H1 (cell line): ENCODE measurements around the gene AURKB. TPM values are rescaled to one million over a fixed set of nuclear protein-coding genes. Genes with fewer than 3 reads are reported as not detected.

Experiments used
- CTCF ChIA-PET: fragments of 300-600 bp; sonication (Branson Sonifier 250); formaldehyde crosslinking; loops from one replicate; lab custom pipeline; 2021; ENCODE audit not compliant: partially characterized antibody; lab: Charles Lee
- POLR2A ChIA-PET: fragments of 300-600 bp; sonication (Branson Sonifier 250); formaldehyde crosslinking; loops from one replicate; lab custom pipeline; 2021; ENCODE audit warnings: inconsistent platforms; ENCODE audit not compliant: partially characterized antibody; lab: Charles Lee
- DNase-seq, 2 experiments: peaks; one replicate each; pipeline versions ENCODE4 v3.0.0 to v3.0.0-alpha.2; 2010 to 2022; ENCODE audit warnings: low spot score in 2 of 2, low read depth in 1 of 2, mixed read lengths in 1 of 2
- FAIRE-seq: peaks from 2 replicates; lab custom pipeline; 2011; peaks lifted over from hg19 to GRCh38; lab: Jason Lieb, UNC
- H2AFZ ChIP-seq: 2 replicates; pipeline ENCODE4 v1.8.1; 2012; ENCODE audit warnings: low read length, inconsistent platforms
- H2AK5ac ChIP-seq: 2 replicates; pipeline ENCODE4 v1.6.1; 2013; ENCODE audit warnings: low read depth, low read length
- H2BK120ac ChIP-seq: replicated peaks from 2 replicates; pipeline ENCODE3; 2013; ENCODE audit warnings: low read depth, low read length, inconsistent platforms
- H2BK12ac ChIP-seq: 2 replicates; pipeline ENCODE4 v1.6.1; 2013; ENCODE audit warnings: low read depth, low read length
- H2BK15ac ChIP-seq: 2 replicates; pipeline ENCODE4 v1.6.1; 2013; ENCODE audit warnings: low read length
- H2BK20ac ChIP-seq: 2 replicates; pipeline ENCODE4 v1.6.1; 2013; ENCODE audit warnings: low read length
- H2BK5ac ChIP-seq: 2 replicates; pipeline ENCODE4 v1.6.1; 2013; ENCODE audit warnings: low read depth, low read length
- H3K14ac ChIP-seq: 2 replicates; pipeline ENCODE4 v1.6.1; 2013; ENCODE audit warnings: inconsistent platforms; ENCODE audit not compliant: insufficient read length
- H3K18ac ChIP-seq: 2 replicates; pipeline ENCODE4 v1.6.1; 2013; ENCODE audit warnings: low read length; ENCODE audit errors: extremely low read depth
- H3K23ac ChIP-seq: 2 replicates; pipeline ENCODE4 v1.6.1; 2013; ENCODE audit warnings: inconsistent platforms; ENCODE audit not compliant: insufficient read length
- H3K23me2 ChIP-seq: 2 replicates; pipeline ENCODE4 v1.6.1; 2013; ENCODE audit warnings: low read depth, low read length
- H3K27ac ChIP-seq: 2 replicates; pipeline ENCODE4 v1.6.1; 2011; ENCODE audit warnings: low read depth, low read length, inconsistent platforms
- H3K27me3 ChIP-seq, 4 experiments: replicated peaks in 1 of 4; 1 replicate in 1 of 4; 2 replicates in 3 of 4; pipeline versions ENCODE4 v1.6.1 to v1.8.1; 2011 to 2013; ENCODE audit warnings: low read length in 3 of 4, mild to moderate bottlenecking in 3 of 4, inconsistent platforms in 2 of 4, mixed read lengths in 2 of 4, moderate library complexity in 1 of 4; ENCODE audit not compliant: control insufficient read depth in 3 of 4, insufficient read depth in 3 of 4; ENCODE audit errors: extremely low read depth in 1 of 4
- H3K36me3 ChIP-seq, 4 experiments: 2 replicates each; pipeline versions ENCODE4 v1.6.1 to v1.8.1; 2011 to 2013; ENCODE audit warnings: mild to moderate bottlenecking in 4 of 4, low read length in 3 of 4, moderate library complexity in 2 of 4, control low read depth in 1 of 4, inconsistent platforms in 1 of 4; ENCODE audit not compliant: insufficient read depth in 4 of 4, control insufficient read depth in 2 of 4
- H3K4ac ChIP-seq: replicated peaks from 2 replicates; pipeline ENCODE3; 2013; ENCODE audit warnings: low read length, low read depth, mixed read lengths, inconsistent platforms; ENCODE audit not compliant: insufficient read length
- H3K4me1 ChIP-seq, 4 experiments: replicated peaks in 1 of 4; 1 replicate in 1 of 4; 2 replicates in 3 of 4; pipeline versions ENCODE4 v1.6.1 to v1.8.1; 2011 to 2013; ENCODE audit warnings: low read length in 3 of 4, inconsistent platforms in 2 of 4, mixed read lengths in 1 of 4; ENCODE audit not compliant: insufficient read depth in 4 of 4, control insufficient read depth in 3 of 4
- H3K4me2 ChIP-seq, 2 experiments: 2 replicates each; pipeline versions ENCODE4 v1.6.1 to v1.8.1; 2011 to 2013; ENCODE audit warnings: low read depth in 2 of 2, low read length in 2 of 2, control low read depth in 1 of 2, inconsistent platforms in 1 of 2, mild to moderate bottlenecking in 1 of 2; ENCODE audit not compliant: insufficient read depth in 1 of 2
- H3K4me3 ChIP-seq, 4 experiments: fragments of 200-600, 300-600 bp in 1 of 4; sonication (generic), shearing (Covaris generic), sonication (Bioruptor Twin) in 1 of 4; 2 replicates each; pipeline versions ENCODE4 v1.5.1 to v1.8.1; 2011 to 2016; ENCODE audit warnings: low read length in 4 of 4, low read depth in 3 of 4, control low read depth in 2 of 4, inconsistent platforms in 2 of 4, mild to moderate bottlenecking in 2 of 4, mixed read lengths in 1 of 4, moderate library complexity in 1 of 4; ENCODE audit not compliant: insufficient read depth in 2 of 4; ENCODE audit errors: extremely low read depth in 1 of 4
- H3K56ac ChIP-seq: replicated peaks from 2 replicates; pipeline ENCODE3; 2013; ENCODE audit warnings: low read depth, mild to moderate bottlenecking, mixed read lengths, low read length, inconsistent platforms; ENCODE audit not compliant: insufficient read length
- H3K79me1 ChIP-seq: 2 replicates; pipeline ENCODE4 v1.6.1; 2013; ENCODE audit warnings: low read depth, low read length, control low read depth
- H3K79me2 ChIP-seq, 2 experiments: 2 replicates each; pipeline versions ENCODE4 v1.6.1 to v1.8.1; 2012 to 2013; ENCODE audit warnings: low read length in 2 of 2, mild to moderate bottlenecking in 2 of 2, inconsistent platforms in 1 of 2; ENCODE audit not compliant: insufficient read depth in 2 of 2, control insufficient read depth in 1 of 2
- H3K9ac ChIP-seq, 4 experiments: replicated peaks in 1 of 4; 1 replicate in 1 of 4; 2 replicates in 3 of 4; pipeline versions ENCODE4 v1.6.1 to v1.8.1; 2011 to 2013; ENCODE audit warnings: low read depth in 3 of 4, low read length in 3 of 4, control low read depth in 2 of 4, mild to moderate bottlenecking in 2 of 4, moderate library complexity in 2 of 4, inconsistent platforms in 1 of 4; ENCODE audit errors: extremely low read depth in 1 of 4
- H3K9me3 ChIP-seq, 2 experiments: 2 replicates each; pipeline versions ENCODE4 v1.6.1 to v1.8.1; 2012 to 2013; ENCODE audit warnings: mild to moderate bottlenecking in 2 of 2, moderate library complexity in 2 of 2, control low read depth in 1 of 2, inconsistent platforms in 1 of 2, low read depth in 1 of 2, low read length in 1 of 2, mixed read lengths in 1 of 2; ENCODE audit not compliant: insufficient read depth in 2 of 2
- H4K20me1 ChIP-seq, 2 experiments: replicated peaks in 1 of 2; 2 replicates each; pipeline versions ENCODE3 to v1.8.1; 2011 to 2013; ENCODE audit warnings: inconsistent platforms in 2 of 2, low read length in 2 of 2, mild to moderate bottlenecking in 1 of 2; ENCODE audit not compliant: insufficient read depth in 2 of 2, control insufficient read depth in 1 of 2
- H4K5ac ChIP-seq: 2 replicates; pipeline ENCODE4 v1.6.1; 2013; ENCODE audit warnings: low read length, low read depth, mixed read lengths, inconsistent platforms; ENCODE audit not compliant: insufficient read length
- H4K8ac ChIP-seq: 2 replicates; pipeline ENCODE4 v1.8.0; 2013; ENCODE audit warnings: mild to moderate bottlenecking, moderate library complexity, low read length, inconsistent platforms; ENCODE audit not compliant: insufficient read depth; ENCODE audit errors: extremely low read depth
- H4K91ac ChIP-seq: replicated peaks from 2 replicates; pipeline ENCODE3; 2013; ENCODE audit warnings: low read length, mixed read lengths, inconsistent platforms; ENCODE audit not compliant: insufficient read length
- BACH1 ChIP-seq: IDR thresholded peaks from 2 replicates; pipeline ENCODE4 v1.6.1; 2012; ENCODE audit warnings: low read length, improper control_type of control experiment
- PHF8 ChIP-seq: fragments of 200-600 bp; sonication (generic); conservative IDR thresholded peaks from 2 replicates; pipeline ENCODE4 v1.7.1; 2012; ENCODE audit warnings: low read depth, mild to moderate bottlenecking, inconsistent platforms, low read length, moderate library complexity
- POLR2A ChIP-seq, 2 experiments: IDR thresholded peaks; 1 replicate in 1 of 2; 2 replicates in 1 of 2; pipeline ENCODE4 v1.6.1; 2011; ENCODE audit warnings: low read depth in 2 of 2, low read length in 2 of 2, mild to moderate bottlenecking in 2 of 2; ENCODE audit errors: control extremely low read depth in 1 of 2
- POLR2AphosphoS5 ChIP-seq: IDR thresholded peaks from 2 replicates; pipeline ENCODE4 v1.6.1; 2011; ENCODE audit warnings: low read depth, low read length
- SIRT6 ChIP-seq: IDR thresholded peaks from one replicate; pipeline ENCODE4 v1.7.1; 2012; ENCODE audit warnings: low read length, inconsistent platforms
- TCF12 ChIP-seq: IDR thresholded peaks from 2 replicates; pipeline ENCODE4 v1.6.1; 2011; ENCODE audit warnings: low read depth, mild to moderate bottlenecking, low read length
- WGBS, 2 experiments: shearing (Covaris generic) in 1 of 2; methylation state at CpG; one replicate each; pipeline versions ENCODE4 v1.1.6 to v1.1.7; 2013 to 2015; ENCODE audit warnings: low lambda C conversion rate in 2 of 2, mixed read lengths in 2 of 2, inconsistent platforms in 1 of 2, low coverage in 1 of 2, missing lambda C conversion rate in 1 of 2; ENCODE audit not compliant: insufficient replicate concordance in 2 of 2, insufficient coverage in 1 of 2, insufficient read length in 1 of 2; ENCODE audit errors: extremely low coverage in 1 of 2, missing lambda C conversion rate in 1 of 2; 5-methylcytosine and 5-hydroxymethylcytosine counted together
- polyA plus RNA-seq, 7 experiments: library from polyadenylated mRNA; depleted of rRNA in 3 of 7; stranded (reverse) in 5 of 7; unstranded in 2 of 7; fragments of >200 nt in 5 of 7; fragments of 200-250 nt in 2 of 7; gene quantifications; 1 replicate in 5 of 7; 2 replicates in 1 of 7; 4 replicates in 1 of 7; pipeline versions ENCODE4 v1.2.1 to v1.2.3, GENCODE V29; 2011 to 2013; ENCODE audit warnings: missing spikeins in 2 of 7, mixed read lengths in 2 of 7
- total RNA-seq: library from RNA; stranded (reverse); fragmentation: NEBNext Ultra II Directional; extraction: Animal tissue kit (Norgen Biotek cat#: 25700); gene quantifications from 2 replicates; pipeline ENCODE4 v1.2.1, GENCODE V29; 2021
- TF ChIP-seq, protein P1 (sequence below): IDR thresholded peaks from 2 replicates; pipeline ENCODE4 v1.6.1; 2012; ENCODE audit warnings: inconsistent platforms

The AURKB gene
- total and polyA plus RNA-seq, 2 of the 8 experiments (the other 6 are each of a cell fraction or from before 2014, with no cell fraction given) = 102 to 160 TPM

DNA sequence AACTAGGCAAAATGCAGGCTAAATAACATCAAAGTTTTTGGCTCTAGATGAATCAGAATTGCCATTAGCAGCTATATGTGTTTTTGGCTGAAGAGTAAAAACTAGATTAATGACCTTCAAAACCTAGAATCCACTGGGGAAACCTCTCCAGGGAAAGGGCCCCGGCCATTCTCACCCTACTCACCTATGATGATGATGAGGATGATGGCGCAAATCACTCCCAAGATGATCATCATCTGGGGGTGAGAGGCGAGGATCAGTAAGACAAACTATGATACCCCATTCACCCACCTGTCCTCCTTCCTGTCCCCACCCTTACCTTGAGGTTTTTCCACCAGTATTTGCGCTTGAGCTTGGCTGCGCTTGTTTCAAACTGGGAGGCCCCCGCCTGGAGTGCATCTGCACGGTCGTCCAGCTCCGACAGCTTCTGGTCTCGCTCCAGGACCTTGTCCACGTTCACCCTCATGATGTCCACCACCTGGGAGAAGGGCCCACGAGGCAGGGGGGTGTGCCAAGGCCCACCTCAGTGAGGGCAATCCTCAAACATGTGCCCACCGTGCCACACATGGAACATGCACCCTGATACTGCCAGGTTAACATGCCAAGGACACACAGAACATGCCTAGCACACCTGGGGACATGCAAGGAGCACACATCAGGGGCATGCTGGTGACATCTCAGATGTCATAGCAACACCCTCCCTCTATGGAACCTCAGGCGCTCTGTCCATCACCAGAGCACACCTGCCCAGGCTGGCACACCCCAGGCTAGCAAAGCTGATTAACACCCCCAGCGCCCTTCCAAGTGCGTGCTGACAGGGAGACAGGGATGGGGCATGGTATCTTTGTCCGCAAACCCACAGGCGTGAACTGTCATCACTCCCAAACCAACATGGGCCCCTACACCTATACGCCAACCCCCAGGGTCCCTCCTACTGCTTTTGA lies 48.8 kb downstream of the AURKB start:
- no peak overlapping the region for H2BK15ac ChIP-seq
- no peak overlapping the region for H4K91ac ChIP-seq
- H3K27me3 ChIP-seq = no peaks in the 10 kb centered on the region
- H3K4me1 ChIP-seq = peaks cover 4 to 27% (median 21%) of the 10 kb centered on the region in 4 experiments
- H3K14ac ChIP-seq = no peak overlapping the region
- ChIA-PET POLR2A (interaction anchor here (0.7 to 15.7 kb wide), 9 partner anchors 7 to 39 kb away, joined by 3 to 289 read pairs (median 4); partner anchors contain the start of genes BORCS6, PER1 and TMEM107), CTCF (interaction anchor here (1.0 to 10.3 kb wide), 4 partner anchors 18 to 41 kb away, joined by 3 to 133 read pairs (median 29); partner anchors contain the start of gene ALOXE3)
- no peak overlapping the region for H3K4ac ChIP-seq
- H2BK5ac ChIP-seq = no peak overlapping the region; the same call in 1 of the 2 replicates
- no peak overlapping the region for H3K56ac ChIP-seq
- peak overlapping the region; percentile 85 to 98 for H3K4me2 ChIP-seq
- H3K36me3 ChIP-seq = peaks cover 0 to 10% (median 5%) of the 10 kb centered on the region in 4 experiments; a peak in 6 of 8 replicates
- peaks cover 8 to 9% of the 10 kb centered on the region in 2 experiments for H4K20me1 ChIP-seq
- H3K9me3 ChIP-seq = no peaks in the 10 kb centered on the region
- peaks cover 21% of the 10 kb centered on the region for H3K23me2 ChIP-seq
- 0 out of 2 replicates have a peak overlapping the region, but pooled peaks have one; percentile 89 for H3K27ac ChIP-seq
- DNase-seq = no peak
- TF ChIP-seq BACH1 (no peak), POLR2A (IDR thresholded peaks at IDR 0.05; ENCODE audit: control extremely low read depth in 1 of 2, low read depth in 2 of 2, low read length in 2 of 2) (peak in 1 of 2 experiments; percentile 13; a peak in 1 of 3 replicates), PHF8 (no peak), POLR2AphosphoS5 (peak; percentile 13; the same call in 1 of the 2 replicates), TCF12 (no peak), SIRT6 (no peak)
- TF ChIP-seq, protein P1, sequence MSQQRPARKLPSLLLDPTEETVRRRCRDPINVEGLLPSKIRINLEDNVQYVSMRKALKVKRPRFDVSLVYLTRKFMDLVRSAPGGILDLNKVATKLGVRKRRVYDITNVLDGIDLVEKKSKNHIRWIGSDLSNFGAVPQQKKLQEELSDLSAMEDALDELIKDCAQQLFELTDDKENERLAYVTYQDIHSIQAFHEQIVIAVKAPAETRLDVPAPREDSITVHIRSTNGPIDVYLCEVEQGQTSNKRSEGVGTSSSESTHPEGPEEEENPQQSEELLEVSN = no peak
- H3K79me2 ChIP-seq = peaks cover 0 to 15% of the 10 kb centered on the region in 2 experiments; a peak in 2 of 4 replicates
- H3K79me1 ChIP-seq = peaks cover 8% of the 10 kb centered on the region
- H2BK20ac ChIP-seq = no peak overlapping the region
- no peak overlapping the region for H4K5ac ChIP-seq
- whole genome bisulfite sequencing, 2 experiments = 85% methylated on average over 19 of the region's 19 CpGs; no CpG with 5 or more reads in 1 of the 2 experiments
- H3K9ac ChIP-seq = peak overlapping the region; percentile 93 to 100 (median 96)
- FAIRE-seq = no peak
- H2BK120ac ChIP-seq = no peak overlapping the region
- H2BK12ac ChIP-seq = no peak overlapping the region
- peak overlapping the region; percentile 20 for H2AK5ac ChIP-seq
- peak overlapping the region; percentile 88 to 98 (median 93) for H3K4me3 ChIP-seq
- no peak overlapping the region for H3K18ac ChIP-seq
- H2AFZ ChIP-seq = no peak overlapping the region
- no peak overlapping the region for H3K23ac ChIP-seq
- H4K8ac ChIP-seq = peak overlapping the region; percentile 98
